Umbilical cord (tissue), 2 donors: Measurements from ENCODE around the gene WNK2. TPM values are rescaled to one million over a fixed set of nuclear protein-coding genes. Genes with fewer than 3 reads are reported as not detected.

Experiments
- DNase-seq: peaks from one replicate; pipeline ENCODE4 v3.0.0-alpha.2; 2015; ENCODE audit warnings: low spot score
- total RNA-seq: library from RNA; depleted of rRNA; stranded (reverse); fragments of >200 nt; gene quantifications from one replicate; pipeline ENCODE4 v1.2.3, GENCODE V29; 2014; ENCODE audit warnings: low replicate concordance; ENCODE audit not compliant: insufficient read depth

The WNK2 gene
- total RNA-seq, 1 donor from 2014 or later: 10.4 TPM

DNA sequence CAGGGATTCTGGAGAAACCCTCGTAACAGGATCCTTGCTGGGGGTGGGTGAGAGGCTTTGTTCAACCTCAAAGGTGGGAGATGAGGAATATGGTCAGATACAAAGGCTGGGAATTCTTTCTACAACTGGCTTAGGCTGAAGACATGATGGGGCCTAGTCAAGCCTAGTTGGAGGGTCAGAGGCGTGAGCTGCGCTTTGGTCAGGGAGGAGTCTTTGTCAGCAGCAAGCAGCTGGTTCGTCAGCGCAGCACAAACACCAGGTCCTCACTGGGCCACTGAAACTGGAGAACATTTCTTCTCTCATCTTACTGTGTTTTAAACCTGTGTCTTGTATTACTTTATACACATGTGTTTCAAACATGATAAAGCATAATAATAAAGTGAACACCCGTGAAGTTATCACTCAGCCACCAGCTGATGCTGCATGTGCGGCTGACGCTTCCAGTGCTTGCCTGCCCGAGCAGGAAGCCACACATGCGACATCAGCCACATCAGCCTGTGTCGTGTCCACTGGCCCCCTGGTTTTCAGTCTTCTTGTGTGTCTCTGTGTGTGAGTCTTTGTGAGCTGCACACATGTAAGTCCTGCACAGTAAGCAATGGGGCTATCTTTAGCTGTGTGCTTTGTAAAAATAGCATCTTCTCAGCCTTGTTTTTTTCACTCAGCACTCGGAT is 81.5 kb downstream of the WNK2 start:
- no peak for DNase-seq

DNA sequence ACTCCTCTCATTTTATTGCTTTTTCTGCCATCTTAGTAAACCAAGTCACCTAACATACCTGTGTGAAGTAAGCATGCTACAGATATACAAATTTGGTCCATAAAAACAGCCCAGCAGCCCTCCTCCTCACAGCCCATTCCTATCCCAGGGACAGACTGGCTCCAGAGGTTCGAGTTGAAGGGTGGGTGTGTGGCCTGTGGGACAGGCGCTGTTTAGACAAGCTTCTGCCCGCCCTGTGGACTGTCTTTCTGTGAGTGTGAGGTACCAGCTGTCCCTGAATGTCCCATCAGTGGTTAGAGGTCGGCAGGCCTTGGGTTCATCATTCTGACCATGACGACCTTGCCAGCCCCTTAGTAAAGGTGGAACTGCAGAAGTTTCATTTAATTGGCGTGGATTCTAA is 82.0 kb downstream of the WNK2 start:
- DNase-seq: no peak

GRCh38 chr9:93266521-93267001 is 82.6 kb downstream of the WNK2 start:
- no peak for DNase-seq

DNA sequence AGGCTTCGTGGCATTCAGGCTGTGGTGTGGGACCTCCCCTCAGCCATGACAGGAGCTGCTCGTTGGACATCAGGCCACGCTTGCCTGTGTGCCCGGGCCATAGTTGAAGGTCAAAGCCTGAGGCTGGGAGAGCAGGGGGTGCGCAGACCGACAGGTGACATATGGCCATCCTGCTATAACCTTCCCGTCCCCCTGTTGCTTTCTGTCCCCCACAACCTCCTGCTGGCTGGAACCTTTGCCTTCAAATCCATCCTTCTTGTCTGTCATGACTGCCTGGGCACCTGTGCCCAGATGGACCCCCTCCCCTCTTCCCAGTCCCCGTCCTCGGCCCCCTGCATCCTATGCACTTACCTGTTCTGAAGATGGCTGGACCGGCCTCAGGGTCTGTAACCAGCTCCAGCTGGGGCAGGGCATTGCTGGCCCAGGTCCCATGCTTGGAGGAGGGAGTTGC is 83.2 kb downstream of the WNK2 start:
- DNase-seq: no peak

GRCh38 chr9:93267681-93268505 is 84.0 kb downstream of the WNK2 start:
- no peak for DNase-seq

GRCh38 chr9:93268551-93269314 is 84.8 kb downstream of the WNK2 start:
- peak; percentile 27 for DNase-seq

- no peak for DNase-seq
Observed at GRCh38 chr9:93270976-93271375, 87.0 kb downstream of the WNK2 start.

GRCh38 chr9:93276973-93277372 is 93.0 kb downstream of the WNK2 start:
- DNase-seq: no peak

- peak; percentile 51 for DNase-seq
Observed at GRCh38 chr9:93278144-93278543, 94.2 kb downstream of the WNK2 start.

- no peak for DNase-seq
Observed at GRCh38 chr9:93280661-93281259, 96.8 kb downstream of the WNK2 start.

DNA sequence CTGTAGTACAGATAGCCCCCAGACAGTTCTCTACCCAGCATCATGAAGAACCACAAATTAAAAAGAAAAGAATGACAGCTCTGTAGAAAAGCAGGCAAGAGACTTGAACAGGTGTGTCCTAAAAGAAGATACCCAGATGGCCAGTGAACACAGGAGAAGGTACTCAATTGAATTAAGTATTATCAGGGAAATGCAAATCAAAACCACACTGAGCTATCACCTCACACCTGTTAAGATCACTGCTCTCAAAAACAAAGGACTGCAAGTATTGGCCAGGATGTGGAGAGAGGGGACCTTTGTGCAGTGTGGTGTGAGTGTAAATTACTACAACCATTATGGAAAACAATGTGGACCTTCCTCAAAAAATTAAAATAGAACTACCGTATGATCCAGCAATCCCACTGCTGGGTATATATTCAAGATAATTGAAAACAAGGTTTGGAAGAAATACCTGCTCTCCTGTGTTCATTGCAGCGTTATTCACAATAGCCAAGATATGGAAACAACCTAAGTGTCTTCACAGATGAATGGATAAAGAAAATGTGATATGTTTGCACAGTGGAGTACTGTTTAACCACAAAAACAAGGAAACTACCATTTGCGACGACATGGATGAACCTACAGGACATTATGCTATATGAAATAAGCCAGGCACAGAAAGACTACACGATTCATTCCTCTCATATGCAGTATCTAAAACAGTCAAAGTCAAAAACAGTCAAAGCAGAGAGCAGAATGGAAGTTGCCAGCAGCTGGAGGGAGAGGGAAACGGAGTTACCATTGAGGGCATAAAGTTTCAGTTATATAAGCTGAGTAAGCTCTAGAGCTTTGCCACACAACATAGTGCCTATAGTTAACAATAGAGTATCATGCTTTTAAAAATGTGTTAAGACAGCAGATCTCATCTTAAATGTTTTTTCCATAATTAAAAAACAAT is 102.6 kb downstream of the WNK2 start:
- no peak for DNase-seq

- no peak for DNase-seq
Observed at GRCh38 chr9:93287189-93287552, 103.2 kb downstream of the WNK2 start.

DNA sequence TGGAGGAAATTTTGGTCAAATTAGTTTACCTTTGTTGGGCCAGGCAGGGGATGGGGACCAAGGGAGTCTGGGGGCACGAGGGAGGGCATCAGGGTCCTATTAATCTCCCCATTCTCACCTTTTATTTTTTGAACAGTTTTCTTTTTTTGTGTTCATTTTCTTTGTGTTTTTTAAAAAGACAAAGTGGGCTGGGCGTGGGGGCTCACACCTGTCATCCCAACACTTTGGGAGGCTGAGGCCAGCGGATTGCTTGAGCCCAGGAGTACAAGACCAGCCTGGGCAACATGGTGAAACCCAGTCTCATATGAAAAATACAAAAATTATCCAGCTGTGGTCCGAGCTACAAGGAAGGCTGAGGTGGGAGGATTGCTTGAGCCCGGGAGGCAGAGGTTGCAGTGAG is 103.7 kb downstream of the WNK2 start:
- DNase-seq: no peak

GRCh38 chr9:93288341-93288740 is 104.4 kb downstream of the WNK2 start:
- DNase-seq: no peak

DNA sequence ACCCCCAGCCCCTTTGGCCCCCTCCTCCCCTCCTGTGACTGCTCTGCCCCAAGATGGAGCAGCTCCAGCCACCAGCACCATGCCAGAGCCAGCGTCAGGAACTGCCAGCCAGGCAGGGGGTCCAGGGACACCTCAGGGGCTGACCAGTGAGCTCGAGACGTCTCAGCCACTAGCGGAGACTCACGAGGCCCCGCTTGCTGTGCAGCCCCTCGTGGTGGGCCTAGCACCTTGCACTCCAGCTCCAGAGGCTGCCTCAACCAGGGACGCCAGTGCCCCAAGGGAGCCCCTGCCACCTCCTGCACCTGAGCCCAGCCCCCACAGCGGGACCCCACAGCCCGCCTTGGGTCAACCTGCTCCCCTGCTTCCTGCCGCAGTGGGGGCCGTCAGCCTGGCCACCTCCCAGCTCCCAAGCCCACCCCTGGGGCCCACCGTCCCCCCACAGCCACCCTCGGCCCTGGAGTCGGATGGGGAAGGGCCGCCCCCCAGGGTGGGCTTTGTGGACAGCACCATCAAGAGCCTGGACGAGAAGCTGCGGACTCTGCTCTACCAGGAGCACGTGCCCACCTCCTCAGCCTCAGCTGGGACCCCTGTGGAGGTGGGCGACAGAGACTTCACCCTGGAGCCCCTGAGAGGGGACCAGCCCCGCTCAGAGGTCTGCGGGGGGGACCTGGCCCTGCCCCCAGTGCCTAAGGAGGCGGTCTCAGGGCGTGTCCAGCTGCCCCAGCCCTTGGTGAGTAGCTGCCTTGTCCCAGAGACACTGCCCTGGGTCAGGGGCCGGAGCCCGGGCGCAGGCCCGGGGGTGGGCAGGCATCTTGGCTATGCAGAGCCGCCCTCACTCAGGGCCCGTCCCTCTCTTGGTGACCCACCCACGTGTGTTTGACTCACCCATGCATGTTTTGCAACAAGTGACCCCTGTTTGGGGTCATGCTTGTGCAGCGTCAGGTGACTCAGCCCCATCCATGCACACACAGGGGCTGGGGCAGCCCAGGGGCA is 105.2 kb downstream of the WNK2 start:
- DNase-seq: no peak

GRCh38 chr9:93290495-93291434 is 106.8 kb downstream of the WNK2 start:
- no peak for DNase-seq

- no peak for DNase-seq
Observed at GRCh38 chr9:93291536-93292287, 107.8 kb downstream of the WNK2 start.

- no peak for DNase-seq
Observed at GRCh38 chr9:93292288-93292615, 108.3 kb downstream of the WNK2 start.
